Measurements from ENCODE around the gene SND1.
"Not testable (repeated sequence)": the region's sequence is repeated elsewhere in the genome, so short reads cannot be mapped to it uniquely, and the experiment has no call there.

The SND1 gene

GRCh38 chr7:127831318-127832219 lies 179.6 kb downstream of the SND1 start:
- DNase-seq (ENCODE audit: low read depth in 2 of 2), result no peak

- no peak for DNase-seq (ENCODE audit: low read depth in 2 of 2)
Observed at GRCh38 chr7:127832592-127832991, 180.6 kb downstream of the SND1 start.

- no peak for DNase-seq (ENCODE audit: low read depth in 2 of 2)
Observed at GRCh38 chr7:127833641-127834040, 181.6 kb downstream of the SND1 start.

- DNase-seq (ENCODE audit: low read depth in 2 of 2), result no peak
Observed at GRCh38 chr7:127835679-127836078, 183.7 kb downstream of the SND1 start.

- DNase-seq (ENCODE audit: low read depth in 2 of 2), result not testable (repeated sequence)
Observed at GRCh38 chr7:127837816-127838410, 185.9 kb downstream of the SND1 start.

- no peak for DNase-seq (ENCODE audit: low read depth in 2 of 2)
Observed at GRCh38 chr7:127838816-127839415, 186.9 kb downstream of the SND1 start.

GRCh38 chr7:127840226-127840951 lies 188.4 kb downstream of the SND1 start:
- DNase-seq (ENCODE audit: low read depth in 2 of 2), result no peak

GRCh38 chr7:127844165-127844564 lies 192.2 kb downstream of the SND1 start:
- no peak for DNase-seq (ENCODE audit: low read depth in 2 of 2)

- DNase-seq (ENCODE audit: low read depth in 2 of 2), result no peak
Observed at GRCh38 chr7:127844707-127845331, 192.8 kb downstream of the SND1 start.

- DNase-seq (ENCODE audit: low read depth in 2 of 2), result no peak
Observed at GRCh38 chr7:127845522-127846214, 193.7 kb downstream of the SND1 start.

GRCh38 chr7:127847641-127848040 lies 195.6 kb downstream of the SND1 start:
- DNase-seq (ENCODE audit: low read depth in 2 of 2), result no peak

GRCh38 chr7:127848241-127848640 lies 196.2 kb downstream of the SND1 start:
- no peak for DNase-seq (ENCODE audit: low read depth in 2 of 2)

- DNase-seq (ENCODE audit: low read depth in 2 of 2), result no peak
Observed at GRCh38 chr7:127850195-127850594, 198.2 kb downstream of the SND1 start.

GRCh38 chr7:127854383-127854782 lies 202.4 kb downstream of the SND1 start:
- DNase-seq (ENCODE audit: low read depth in 2 of 2), result no peak

GRCh38 chr7:127857464-127857841 lies 205.5 kb downstream of the SND1 start:
- DNase-seq (ENCODE audit: low read depth in 2 of 2), result no peak

GRCh38 chr7:127858091-127858914 lies 206.3 kb downstream of the SND1 start:
- DNase-seq (ENCODE audit: low read depth in 2 of 2), result no peak

GRCh38 chr7:127858915-127859189 lies 206.9 kb downstream of the SND1 start:
- no peak for DNase-seq (ENCODE audit: low read depth in 2 of 2)

- no peak for DNase-seq (ENCODE audit: low read depth in 2 of 2)
Observed at GRCh38 chr7:127859330-127859729, 207.3 kb downstream of the SND1 start.

GRCh38 chr7:127862525-127862924 lies 210.5 kb downstream of the SND1 start:
- no peak for DNase-seq (ENCODE audit: low read depth in 2 of 2)

- no peak for DNase-seq (ENCODE audit: low read depth in 2 of 2)
Observed at GRCh38 chr7:127863082-127863481, 211.1 kb downstream of the SND1 start.

Data from activated CD8-positive, alpha-beta memory T cell treated with anti-CD3 and anti-CD28 coated beads for 4 hours (primary cell).